Esophagus muscularis mucosa (tissue), 4 donors: ENCODE data around the gene KLHL30. TPM values are rescaled to one million over a fixed set of nuclear protein-coding genes. Genes with fewer than 3 reads are reported as not detected.

Experiments
- DNase-seq: peaks from one replicate; pipeline ENCODE4 v3.0.0-alpha.2; 2017; ENCODE audit errors: extremely low spot score
- H3K27ac ChIP-seq, 4 donors: fragments of 200-600 bp; sonication (generic); replicated peaks in 1 of 4; 1 replicate in 3 of 4; 2 replicates in 1 of 4; pipeline ENCODE4 v1.5.1; 2016 to 2019; ENCODE audit warnings: mild to moderate bottlenecking in 1 of 4
- H3K27me3 ChIP-seq, 4 donors: fragments of 200-600 bp; sonication (generic); one replicate each; pipeline versions ENCODE4 v1.5.1 to v1.6.0; 2016 to 2019
- H3K36me3 ChIP-seq, 4 donors: fragments of 200-600 bp; sonication (generic); one replicate each; pipeline ENCODE4 v1.5.1; 2016 to 2019
- H3K4me1 ChIP-seq, 4 donors: fragments of 200-600 bp; sonication (generic); one replicate each; pipeline ENCODE4 v1.5.1; 2016 to 2019
- H3K4me3 ChIP-seq, 4 donors: fragments of 200-600 bp; sonication (generic); 1 replicate in 2 of 4; 2 replicates in 2 of 4; pipeline ENCODE4 v1.5.1; 2016 to 2019; ENCODE audit warnings: mild to moderate bottlenecking in 4 of 4, moderate library complexity in 1 of 4
- H3K9me3 ChIP-seq, 4 donors: fragments of 200-600 bp; sonication (generic); 1 replicate in 3 of 4; 2 replicates in 1 of 4; pipeline ENCODE4 v1.5.1; 2016 to 2019
- EP300 ChIP-seq: sonication (generic); formaldehyde crosslinking; IDR thresholded peaks from one replicate; pipeline ENCODE4 v1.6.1; 2017; ENCODE audit warnings: antibody characterized with exemption
- POLR2A ChIP-seq: fragments of 450-650 bp; IDR thresholded peaks from one replicate; pipeline ENCODE4 v1.6.1; 2017; ENCODE audit warnings: antibody characterized with exemption, moderate library complexity, mild to moderate bottlenecking, low read depth
- POLR2AphosphoS5 ChIP-seq, 2 donors: sonication (generic); formaldehyde crosslinking; IDR thresholded peaks; one replicate each; pipeline ENCODE4 v1.6.1; 2017; ENCODE audit warnings: antibody characterized with exemption in 2 of 2
- WGBS: methylation state at CpG from one replicate; pipeline ENCODE4 v1.1.5; 2018; 5-methylcytosine and 5-hydroxymethylcytosine counted together
- intact Hi-C: fragments of 100-400 bp; cut with DNase I; formaldehyde crosslinking; loops from one replicate; pipeline ENCODE4 v1.15.1; 2023
- total RNA-seq, 4 donors: library from RNA; depleted of rRNA; stranded (reverse); fragments of >200 nt; gene quantifications; one replicate each; pipeline versions ENCODE4 v1.1.0 to v1.2.1, GENCODE V29; 2016
- TF ChIP-seq, protein P1 (sequence below), 3 experiments: fragments of 200-600 bp in 2 of 3; fragments of 450-650 bp in 1 of 3; sonication (generic) in 2 of 3; IDR thresholded peaks; one replicate each; pipeline ENCODE4 v1.5.1; 2017 to 2019; ENCODE audit warnings: antibody characterized with exemption in 3 of 3, mild to moderate bottlenecking in 2 of 3, moderate library complexity in 1 of 3

KLHL30 gene
- total RNA-seq, 4 donors from 2014 or later, result 1.2 to 8.0 (median 4.4) TPM

- Histone ChIP-seq H3K36me3 (peaks cover 0 to 16% (median 0%) of the 10 kb centered on the region in 4 donors), H3K9me3 (no peaks in the 10 kb centered on the region), H3K4me1 (peaks cover 5 to 15% (median 11%) of the 10 kb centered on the region in 4 donors), H3K4me3 (no peak overlapping the region), H3K27me3 (no peaks in the 10 kb centered on the region), H3K27ac (no peak overlapping the region)
- no peak for DNase-seq
- TF ChIP-seq POLR2A (no peak), POLR2AphosphoS5 (IDR thresholded peaks at IDR 0.05) (no peak)
- TF ChIP-seq, protein P1, sequence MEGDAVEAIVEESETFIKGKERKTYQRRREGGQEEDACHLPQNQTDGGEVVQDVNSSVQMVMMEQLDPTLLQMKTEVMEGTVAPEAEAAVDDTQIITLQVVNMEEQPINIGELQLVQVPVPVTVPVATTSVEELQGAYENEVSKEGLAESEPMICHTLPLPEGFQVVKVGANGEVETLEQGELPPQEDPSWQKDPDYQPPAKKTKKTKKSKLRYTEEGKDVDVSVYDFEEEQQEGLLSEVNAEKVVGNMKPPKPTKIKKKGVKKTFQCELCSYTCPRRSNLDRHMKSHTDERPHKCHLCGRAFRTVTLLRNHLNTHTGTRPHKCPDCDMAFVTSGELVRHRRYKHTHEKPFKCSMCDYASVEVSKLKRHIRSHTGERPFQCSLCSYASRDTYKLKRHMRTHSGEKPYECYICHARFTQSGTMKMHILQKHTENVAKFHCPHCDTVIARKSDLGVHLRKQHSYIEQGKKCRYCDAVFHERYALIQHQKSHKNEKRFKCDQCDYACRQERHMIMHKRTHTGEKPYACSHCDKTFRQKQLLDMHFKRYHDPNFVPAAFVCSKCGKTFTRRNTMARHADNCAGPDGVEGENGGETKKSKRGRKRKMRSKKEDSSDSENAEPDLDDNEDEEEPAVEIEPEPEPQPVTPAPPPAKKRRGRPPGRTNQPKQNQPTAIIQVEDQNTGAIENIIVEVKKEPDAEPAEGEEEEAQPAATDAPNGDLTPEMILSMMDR (IDR thresholded peaks at IDR 0.05), result no peak
- intact Hi-C loops, result no loop called here
- 100% methylated on average over 2 of the region's 2 CpGs for WGBS
Observed at GRCh38 chr2:238126775-238127164, 11.7 kb upstream of the KLHL30 start.

- Histone ChIP-seq H3K9me3 (no peaks in the 10 kb centered on the region), H3K4me3 (peak overlapping the region; percentile 23 to 43 (median 34)), H3K27ac (peak overlapping the region in 1 of 4 donors; percentile 10), H3K27me3 (no peaks in the 10 kb centered on the region), H3K4me1 (peaks cover 5 to 15% (median 11%) of the 10 kb centered on the region in 4 donors), H3K36me3 (peaks cover 0 to 17% (median 0%) of the 10 kb centered on the region in 4 donors)
- no peak for TF ChIP-seq POLR2A
- TF ChIP-seq, protein P1 (IDR thresholded peaks at IDR 0.05), result peak in 1 of 3 experiments; percentile 26
- DNase-seq, result no peak
- 47% methylated on average over 16 of the region's 36 CpGs for WGBS
- intact Hi-C loops, result no loop called here
Observed at GRCh38 chr2:238127165-238128060, 11.1 kb upstream of the KLHL30 start.

GRCh38 chr2:238128061-238128440, 10.4 kb upstream of the KLHL30 start:
- Histone ChIP-seq H3K4me1 (peaks cover 5 to 15% (median 11%) of the 10 kb centered on the region in 4 donors), H3K27me3 (no peaks in the 10 kb centered on the region), H3K4me3 (peak overlapping the region in 1 of 4 donors; percentile 43), H3K36me3 (peaks cover 0 to 17% (median 0%) of the 10 kb centered on the region in 4 donors), H3K27ac (peak overlapping the region in 1 of 4 donors; percentile 10), H3K9me3 (no peaks in the 10 kb centered on the region)
- TF ChIP-seq POLR2AphosphoS5 (IDR thresholded peaks at IDR 0.05) (no peak), EP300 (no peak), POLR2A (no peak)
- TF ChIP-seq, protein P1 (IDR thresholded peaks at IDR 0.05), result no peak
- 89% methylated on average over 19 of the region's 22 CpGs for WGBS
- intact Hi-C loops, result no loop called here
- DNase-seq, result no peak

DNA sequence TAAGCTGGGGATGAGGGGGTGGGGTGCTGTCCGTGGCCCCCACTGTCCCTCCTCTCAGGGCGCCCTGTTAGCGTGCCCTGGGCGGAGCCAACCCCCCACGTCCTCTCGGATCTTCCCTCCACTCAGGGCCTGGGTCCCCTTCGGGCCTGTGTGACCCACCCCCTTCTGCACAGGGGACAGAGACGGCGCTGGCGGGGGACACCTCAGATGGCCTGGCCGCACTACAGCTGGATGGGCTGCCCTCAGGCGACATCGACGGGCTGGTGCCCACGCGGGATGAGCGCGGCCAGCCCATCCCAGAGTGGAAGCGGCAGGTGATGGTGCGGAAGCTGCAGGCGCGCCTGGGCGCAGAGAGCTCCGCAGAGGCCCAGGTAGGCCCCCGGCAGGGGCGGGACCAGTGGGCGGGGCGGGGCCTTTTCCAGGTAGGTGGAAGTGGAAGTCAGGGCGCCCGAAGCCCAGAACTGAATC, 9.9 kb upstream of the KLHL30 start:
- intact Hi-C loops, result no loop called here
- DNase-seq, result no peak
- Histone ChIP-seq H3K4me3 (no peak overlapping the region), H3K27ac (no peak overlapping the region), H3K36me3 (peaks cover 0 to 17% (median 0%) of the 10 kb centered on the region in 4 donors), H3K4me1 (peaks cover 5 to 15% (median 11%) of the 10 kb centered on the region in 4 donors), H3K27me3 (no peaks in the 10 kb centered on the region), H3K9me3 (no peaks in the 10 kb centered on the region)
- 77% methylated on average over 10 of the region's 30 CpGs for WGBS
- TF ChIP-seq, protein P1 (IDR thresholded peaks at IDR 0.05), result no peak
- TF ChIP-seq POLR2AphosphoS5 (IDR thresholded peaks at IDR 0.05) (no peak), POLR2A (no peak), EP300 (no peak)
